ENCODE results near the gene RPS6KA3. TPM values are rescaled to one million over a fixed set of nuclear protein-coding genes. Genes with fewer than 3 reads are reported as not detected.

The RPS6KA3 gene
- 4.9 TPM for polyA plus RNA-seq (2013, experiment 1 of 2)
- polyA plus RNA-seq (2013, experiment 2 of 2): 4.8 TPM

DNA sequence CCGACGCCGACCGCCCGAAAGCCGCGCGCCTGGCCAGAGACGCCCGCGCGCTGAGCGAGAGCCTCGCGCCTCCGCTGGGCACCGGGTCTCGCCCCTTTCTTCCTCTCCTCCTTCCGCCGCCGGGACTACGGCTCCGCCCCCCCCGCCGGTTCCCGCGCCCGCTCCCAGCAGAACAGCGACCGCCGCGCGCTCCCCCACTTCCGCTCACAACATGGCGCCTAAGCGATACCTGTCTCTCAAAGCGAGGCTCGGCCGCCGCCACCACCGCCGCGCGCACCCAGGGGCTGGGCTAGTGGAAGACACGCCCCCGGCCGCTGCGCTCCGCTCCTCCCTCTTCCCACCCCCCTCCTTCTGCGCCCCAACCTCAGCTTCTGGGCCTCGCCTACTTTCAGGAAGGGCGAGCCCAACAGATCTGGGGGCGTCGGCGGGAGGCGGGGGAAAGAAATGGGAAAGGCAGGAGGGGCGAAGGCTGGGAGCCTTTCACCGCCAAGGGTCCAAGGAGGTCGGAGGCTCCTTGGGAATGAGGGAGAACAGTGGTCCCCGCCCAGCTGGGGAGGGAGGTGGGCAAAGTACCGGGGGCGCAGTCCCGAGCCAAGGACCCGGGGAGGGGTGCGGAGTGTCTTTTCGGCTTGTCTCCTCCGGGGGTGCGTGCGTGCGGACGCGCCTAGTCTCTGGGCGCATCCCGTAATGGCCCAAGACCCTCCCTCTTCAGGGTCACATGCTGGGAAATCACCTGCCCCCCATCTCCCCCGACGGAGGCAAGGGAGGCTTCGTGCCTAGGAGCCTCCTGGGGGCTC is at the start of gene RPS6KA3:
RPS6KA3 (minus strand) TSS at position 100 of the 797 bp plus-strand sequence. CDS start 277 bp downstream, outside the sequence.
- H3K79me1 ChIP-seq (ENCODE audit: low read length): no peaks in the 10 kb centered on the region
- DNase-seq: peak; percentile 86
- H3K9ac ChIP-seq (ENCODE audit: low read length): peak within 1 kb of the TSS; percentile 74
- peaks cover under 1% of the 10 kb centered on the region for H3K79me2 ChIP-seq (ENCODE audit: control insufficient read depth, insufficient read depth, low read length)
- H4K8ac ChIP-seq (ENCODE audit: low read depth, low read length): no peak within 1 kb of the TSS
- H4K5ac ChIP-seq (ENCODE audit: low read length): no peak within 1 kb of the TSS
- no peaks in the 10 kb centered on the region for H3K27me3 ChIP-seq (ENCODE audit: insufficient read depth, low read length, poor library complexity)
- no peak within 1 kb of the TSS for H2BK15ac ChIP-seq (replicated peaks; ENCODE audit: low read depth)
- no peak within 1 kb of the TSS for H2BK5ac ChIP-seq (ENCODE audit: low read length)
- H3K36me3 ChIP-seq (ENCODE audit: control insufficient read depth, insufficient read depth, low read length): no peaks in the 10 kb centered on the region
- peak within 1 kb of the TSS; percentile 53 for H3K4me3 ChIP-seq (ENCODE audit: low read length)
- H3K18ac ChIP-seq (ENCODE audit: low read length): peak within 1 kb of the TSS; percentile 97
- no peaks in the 10 kb centered on the region for H3K4me1 ChIP-seq (ENCODE audit: control insufficient read depth, low read depth, low read length)
- no CpG with 5 or more reads among the region's 77 CpGs for WGBS (ENCODE audit: extremely low coverage, insufficient coverage, low lambda C conversion rate)
- peak within 1 kb of the TSS; percentile 74 for H2BK120ac ChIP-seq (ENCODE audit: low read depth, low read length)
- no peak within 1 kb of the TSS for H3K23ac ChIP-seq (ENCODE audit: low read length)
- H3K27ac ChIP-seq (ENCODE audit: low read depth, low read length): peak within 1 kb of the TSS; percentile 76
- H2AK5ac ChIP-seq (ENCODE audit: low read length): no peak within 1 kb of the TSS
- H3K4me2 ChIP-seq (ENCODE audit: low read length): peak within 1 kb of the TSS; percentile 50
- H3K56ac ChIP-seq (ENCODE audit: low read length): peak within 1 kb of the TSS; percentile 82
- H3K4ac ChIP-seq (ENCODE audit: low read depth, low read length): peak within 1 kb of the TSS; percentile 81

DNA sequence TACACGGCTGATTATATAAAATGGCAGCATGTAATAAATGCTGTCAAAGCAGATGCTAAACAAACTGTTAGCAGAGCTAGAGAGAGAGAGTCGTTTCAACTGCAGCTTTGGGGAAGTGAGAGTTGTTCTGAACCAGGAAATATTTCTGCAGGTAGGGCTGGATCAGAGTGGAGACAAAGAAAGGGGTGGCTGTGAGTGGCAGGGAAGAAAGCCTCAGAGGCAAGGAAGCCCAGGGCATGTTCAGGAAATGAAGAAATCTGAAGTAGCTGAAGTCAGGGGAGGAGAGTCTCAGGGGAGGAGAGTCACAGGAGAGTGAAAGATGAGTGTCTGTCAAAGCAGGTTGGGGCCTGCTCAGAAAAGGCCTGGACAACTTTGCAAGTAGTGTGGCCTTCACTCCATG is 48.4 kb upstream of the RPS6KA3 start:
- H2BK15ac ChIP-seq (replicated peaks; ENCODE audit: low read depth): no peak overlapping the region
- H3K4me3 ChIP-seq (ENCODE audit: low read length): no peak overlapping the region
- no peak overlapping the region for H4K5ac ChIP-seq (ENCODE audit: low read length)
- H3K23ac ChIP-seq (ENCODE audit: low read length): no peak overlapping the region
- H3K27ac ChIP-seq (ENCODE audit: low read depth, low read length): no peak overlapping the region
- no peak overlapping the region for H3K9ac ChIP-seq (ENCODE audit: low read length)
- H3K4me1 ChIP-seq (ENCODE audit: control insufficient read depth, low read depth, low read length): no peaks in the 10 kb centered on the region
- H3K18ac ChIP-seq (ENCODE audit: low read length): no peak overlapping the region
- no peak overlapping the region for H2BK5ac ChIP-seq (ENCODE audit: low read length)
- no peak overlapping the region for H4K8ac ChIP-seq (ENCODE audit: low read depth, low read length)
- no CpG with 5 or more reads among the region's 2 CpGs for WGBS (ENCODE audit: extremely low coverage, insufficient coverage, low lambda C conversion rate)
- DNase-seq: no peak
- H3K79me2 ChIP-seq (ENCODE audit: control insufficient read depth, insufficient read depth, low read length): no peaks in the 10 kb centered on the region
- no peak overlapping the region for H2AK5ac ChIP-seq (ENCODE audit: low read length)
- no peak overlapping the region for H3K56ac ChIP-seq (ENCODE audit: low read length)
- no peak overlapping the region for H2BK120ac ChIP-seq (ENCODE audit: low read depth, low read length)
- no peaks in the 10 kb centered on the region for H3K36me3 ChIP-seq (ENCODE audit: control insufficient read depth, insufficient read depth, low read length)
- H3K27me3 ChIP-seq (ENCODE audit: insufficient read depth, low read length, poor library complexity): no peaks in the 10 kb centered on the region
- H3K4ac ChIP-seq (ENCODE audit: low read depth, low read length): no peak overlapping the region
- no peak overlapping the region for H3K4me2 ChIP-seq (ENCODE audit: low read length)
- no peaks in the 10 kb centered on the region for H3K79me1 ChIP-seq (ENCODE audit: low read length)

DNA sequence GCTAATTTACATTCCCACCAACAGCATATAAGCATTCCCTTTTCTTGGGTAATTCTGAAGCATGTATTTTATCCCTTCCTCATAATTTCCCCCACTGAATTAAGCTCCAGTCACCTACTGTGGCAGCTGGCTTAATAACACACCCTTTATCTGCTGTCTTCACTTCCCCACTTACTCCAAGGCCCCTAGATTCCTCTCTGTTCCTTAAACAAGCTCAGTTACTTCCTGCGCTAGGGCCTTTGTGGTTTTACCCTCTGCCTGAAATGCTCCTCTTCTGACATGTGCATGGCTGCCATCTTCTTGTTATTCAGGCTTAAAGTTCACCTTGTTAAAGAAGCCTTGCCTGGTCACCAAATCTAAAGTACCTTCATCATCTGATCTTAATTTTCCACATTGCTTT is 47.2 kb upstream of the RPS6KA3 start:
- no peak overlapping the region for H4K8ac ChIP-seq (ENCODE audit: low read depth, low read length)
- no peak overlapping the region for H2BK120ac ChIP-seq (ENCODE audit: low read depth, low read length)
- H3K9ac ChIP-seq (ENCODE audit: low read length): no peak overlapping the region
- no peak overlapping the region for H2AK5ac ChIP-seq (ENCODE audit: low read length)
- WGBS (ENCODE audit: extremely low coverage, insufficient coverage, low lambda C conversion rate): no CpG with 5 or more reads among the region's 1 CpG
- no peak for DNase-seq
- no peak overlapping the region for H3K56ac ChIP-seq (ENCODE audit: low read length)
- no peaks in the 10 kb centered on the region for H3K79me1 ChIP-seq (ENCODE audit: low read length)
- H3K4me1 ChIP-seq (ENCODE audit: control insufficient read depth, low read depth, low read length): no peaks in the 10 kb centered on the region
- no peak overlapping the region for H2BK5ac ChIP-seq (ENCODE audit: low read length)
- H4K5ac ChIP-seq (ENCODE audit: low read length): no peak overlapping the region
- no peak overlapping the region for H3K18ac ChIP-seq (ENCODE audit: low read length)
- H3K27me3 ChIP-seq (ENCODE audit: insufficient read depth, low read length, poor library complexity): no peaks in the 10 kb centered on the region
- no peaks in the 10 kb centered on the region for H3K79me2 ChIP-seq (ENCODE audit: control insufficient read depth, insufficient read depth, low read length)
- H3K4me2 ChIP-seq (ENCODE audit: low read length): no peak overlapping the region
- H3K4ac ChIP-seq (ENCODE audit: low read depth, low read length): no peak overlapping the region
- H2BK15ac ChIP-seq (replicated peaks; ENCODE audit: low read depth): no peak overlapping the region
- no peak overlapping the region for H3K27ac ChIP-seq (ENCODE audit: low read depth, low read length)
- H3K4me3 ChIP-seq (ENCODE audit: low read length): no peak overlapping the region
- H3K36me3 ChIP-seq (ENCODE audit: control insufficient read depth, insufficient read depth, low read length): no peaks in the 10 kb centered on the region
- no peak overlapping the region for H3K23ac ChIP-seq (ENCODE audit: low read length)

DNA sequence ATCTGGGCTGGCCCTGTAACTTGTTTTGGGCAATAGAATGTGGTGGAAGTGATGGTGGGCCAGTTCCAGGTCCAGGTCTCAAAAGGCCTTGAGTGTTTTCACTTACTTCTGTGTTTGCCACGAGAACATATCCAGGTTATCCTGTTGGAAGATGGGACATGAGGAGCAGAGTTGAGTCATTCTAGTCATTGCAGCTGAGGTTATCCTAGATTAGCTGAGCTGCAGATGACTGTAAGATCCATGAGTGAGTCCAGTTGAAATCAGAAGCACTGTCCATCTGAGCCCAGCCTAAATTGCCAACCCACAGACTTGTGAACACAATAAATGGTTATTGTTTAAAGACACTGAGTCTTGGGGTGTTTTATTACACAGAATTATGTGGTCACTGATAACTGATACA is 45.3 kb upstream of the RPS6KA3 start:
- no peak overlapping the region for H3K9ac ChIP-seq (ENCODE audit: low read length)
- H2BK15ac ChIP-seq (replicated peaks; ENCODE audit: low read depth): no peak overlapping the region
- no peak overlapping the region for H2AK5ac ChIP-seq (ENCODE audit: low read length)
- no peak overlapping the region for H3K4me2 ChIP-seq (ENCODE audit: low read length)
- no CpG with 5 or more reads among the region's 1 CpG for WGBS (ENCODE audit: extremely low coverage, insufficient coverage, low lambda C conversion rate)
- H3K79me1 ChIP-seq (ENCODE audit: low read length): no peaks in the 10 kb centered on the region
- no peaks in the 10 kb centered on the region for H3K79me2 ChIP-seq (ENCODE audit: control insufficient read depth, insufficient read depth, low read length)
- H4K5ac ChIP-seq (ENCODE audit: low read length): no peak overlapping the region
- H3K36me3 ChIP-seq (ENCODE audit: control insufficient read depth, insufficient read depth, low read length): no peaks in the 10 kb centered on the region
- no peaks in the 10 kb centered on the region for H3K27me3 ChIP-seq (ENCODE audit: insufficient read depth, low read length, poor library complexity)
- no peak overlapping the region for H2BK5ac ChIP-seq (ENCODE audit: low read length)
- no peak for DNase-seq
- no peak overlapping the region for H3K18ac ChIP-seq (ENCODE audit: low read length)
- no peak overlapping the region for H3K4ac ChIP-seq (ENCODE audit: low read depth, low read length)
- H3K27ac ChIP-seq (ENCODE audit: low read depth, low read length): no peak overlapping the region
- H3K4me3 ChIP-seq (ENCODE audit: low read length): no peak overlapping the region
- no peak overlapping the region for H2BK120ac ChIP-seq (ENCODE audit: low read depth, low read length)
- no peak overlapping the region for H4K8ac ChIP-seq (ENCODE audit: low read depth, low read length)
- no peak overlapping the region for H3K56ac ChIP-seq (ENCODE audit: low read length)
- H3K23ac ChIP-seq (ENCODE audit: low read length): no peak overlapping the region
- H3K4me1 ChIP-seq (ENCODE audit: control insufficient read depth, low read depth, low read length): no peaks in the 10 kb centered on the region

DNA sequence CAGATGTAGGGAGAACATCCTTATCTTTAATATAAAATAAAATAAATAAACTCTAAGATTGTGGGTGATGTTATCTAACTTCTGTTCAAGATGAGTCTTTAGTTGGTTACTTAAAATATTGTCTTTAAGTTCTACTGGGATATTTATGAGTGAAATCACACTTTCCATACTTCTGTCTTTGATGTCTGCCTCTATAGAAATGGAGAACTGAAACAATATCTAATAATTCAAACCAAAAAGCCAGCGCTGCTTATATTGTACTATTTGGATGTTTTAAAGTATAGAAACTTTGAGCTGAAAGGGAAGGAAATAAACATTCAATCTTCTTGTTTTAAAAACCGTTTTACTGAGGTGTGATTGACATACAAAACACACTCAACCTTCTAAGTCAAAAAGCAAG is 44.8 kb upstream of the RPS6KA3 start:
- no peak overlapping the region for H3K4me2 ChIP-seq (ENCODE audit: low read length)
- H2AK5ac ChIP-seq (ENCODE audit: low read length): no peak overlapping the region
- no peaks in the 10 kb centered on the region for H3K79me2 ChIP-seq (ENCODE audit: control insufficient read depth, insufficient read depth, low read length)
- H3K9ac ChIP-seq (ENCODE audit: low read length): no peak overlapping the region
- no peak overlapping the region for H3K27ac ChIP-seq (ENCODE audit: low read depth, low read length)
- H3K18ac ChIP-seq (ENCODE audit: low read length): no peak overlapping the region
- no peak overlapping the region for H4K5ac ChIP-seq (ENCODE audit: low read length)
- H4K8ac ChIP-seq (ENCODE audit: low read depth, low read length): no peak overlapping the region
- no peaks in the 10 kb centered on the region for H3K79me1 ChIP-seq (ENCODE audit: low read length)
- H2BK5ac ChIP-seq (ENCODE audit: low read length): no peak overlapping the region
- no peak overlapping the region for H3K4ac ChIP-seq (ENCODE audit: low read depth, low read length)
- H3K27me3 ChIP-seq (ENCODE audit: insufficient read depth, low read length, poor library complexity): no peaks in the 10 kb centered on the region
- no peaks in the 10 kb centered on the region for H3K36me3 ChIP-seq (ENCODE audit: control insufficient read depth, insufficient read depth, low read length)
- H2BK120ac ChIP-seq (ENCODE audit: low read depth, low read length): no peak overlapping the region
- no peak overlapping the region for H3K56ac ChIP-seq (ENCODE audit: low read length)
- no peak overlapping the region for H3K23ac ChIP-seq (ENCODE audit: low read length)
- H2BK15ac ChIP-seq (replicated peaks; ENCODE audit: low read depth): no peak overlapping the region
- no CpG with 5 or more reads among the region's 2 CpGs for WGBS (ENCODE audit: extremely low coverage, insufficient coverage, low lambda C conversion rate)
- H3K4me3 ChIP-seq (ENCODE audit: low read length): no peak overlapping the region
- DNase-seq: no peak
- H3K4me1 ChIP-seq (ENCODE audit: control insufficient read depth, low read depth, low read length): no peaks in the 10 kb centered on the region

DNA sequence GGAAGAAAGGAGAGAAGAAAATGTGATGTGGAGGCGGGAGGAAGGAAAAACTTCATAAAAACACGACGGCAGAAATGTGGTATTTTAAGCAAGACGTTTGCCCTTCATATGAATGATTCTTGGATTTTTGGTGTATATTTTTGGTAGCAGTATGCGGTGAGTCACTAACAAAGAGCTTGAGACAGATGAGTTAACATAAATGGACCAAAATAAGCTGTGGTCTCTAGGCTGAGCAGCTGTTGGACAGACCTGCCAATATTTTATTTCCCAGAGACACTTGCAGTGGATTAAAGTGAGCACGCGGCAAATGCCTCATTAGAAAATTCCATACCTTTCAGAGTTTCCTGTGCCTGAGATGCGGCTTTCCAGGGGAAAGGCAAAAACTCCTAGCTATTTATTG is 43.1 kb upstream of the RPS6KA3 start:
- H4K5ac ChIP-seq (ENCODE audit: low read length): no peak overlapping the region
- H2BK5ac ChIP-seq (ENCODE audit: low read length): no peak overlapping the region
- H3K4me2 ChIP-seq (ENCODE audit: low read length): no peak overlapping the region
- no peaks in the 10 kb centered on the region for H3K79me1 ChIP-seq (ENCODE audit: low read length)
- no peak for DNase-seq
- H2BK120ac ChIP-seq (ENCODE audit: low read depth, low read length): no peak overlapping the region
- no peaks in the 10 kb centered on the region for H3K36me3 ChIP-seq (ENCODE audit: control insufficient read depth, insufficient read depth, low read length)
- WGBS (ENCODE audit: extremely low coverage, insufficient coverage, low lambda C conversion rate): no CpG with 5 or more reads among the region's 8 CpGs
- H3K18ac ChIP-seq (ENCODE audit: low read length): no peak overlapping the region
- no peak overlapping the region for H3K9ac ChIP-seq (ENCODE audit: low read length)
- no peak overlapping the region for H4K8ac ChIP-seq (ENCODE audit: low read depth, low read length)
- H3K23ac ChIP-seq (ENCODE audit: low read length): no peak overlapping the region
- no peak overlapping the region for H3K56ac ChIP-seq (ENCODE audit: low read length)
- no peaks in the 10 kb centered on the region for H3K79me2 ChIP-seq (ENCODE audit: control insufficient read depth, insufficient read depth, low read length)
- H3K27me3 ChIP-seq (ENCODE audit: insufficient read depth, low read length, poor library complexity): no peaks in the 10 kb centered on the region
- H3K4me1 ChIP-seq (ENCODE audit: control insufficient read depth, low read depth, low read length): no peaks in the 10 kb centered on the region
- H3K27ac ChIP-seq (ENCODE audit: low read depth, low read length): no peak overlapping the region
- no peak overlapping the region for H3K4me3 ChIP-seq (ENCODE audit: low read length)
- H2BK15ac ChIP-seq (replicated peaks; ENCODE audit: low read depth): no peak overlapping the region
- no peak overlapping the region for H3K4ac ChIP-seq (ENCODE audit: low read depth, low read length)
- no peak overlapping the region for H2AK5ac ChIP-seq (ENCODE audit: low read length)

Measured in mesendoderm (in vitro differentiated cells).